K562 (cell line): ENCODE measurements around the gene PDHB. TPM values are rescaled to one million over a fixed set of nuclear protein-coding genes. Genes with fewer than 3 reads are reported as not detected.

Experiments
- HNRNPK ChIP-seq: fragments of 200-400 bp; formaldehyde crosslinking; IDR thresholded peaks from one replicate; pipeline ENCODE4 v1.6.1; 2018; ENCODE audit warnings: mild to moderate bottlenecking, low read depth, low read length; ENCODE audit not compliant: poor library complexity, severe bottlenecking
- RBFOX2 ChIP-seq: fragments of 200-400 bp; formaldehyde crosslinking; IDR thresholded peaks from 2 replicates; pipeline ENCODE4 v1.6.1; 2017; ENCODE audit warnings: low read depth, mild to moderate bottlenecking, low read length, moderate library complexity
- ZNF407 ChIP-seq: fragments of 450-650 bp; IDR thresholded peaks from 2 replicates; pipeline ENCODE4 v1.6.1; 2016; ENCODE audit warnings: low read depth
- polyA plus RNA-seq, 8 experiments: library from polyadenylated mRNA; depleted of rRNA in 4 of 8; stranded (reverse) in 5 of 8; unstranded in 3 of 8; fragments of >200 nt; fragmentation: Nextera tagmentation in 2 of 8; fragmentation: Illumina TruSeq in 1 of 8; extraction: Ambion mirVana in 2 of 8; extraction: Trizol in 1 of 8; gene quantifications; 2 replicates each; pipeline versions ENCODE4 v1.2.1 to v1.2.3, GENCODE V29; 2011 to 2014; ENCODE audit warnings: inconsistent platforms in 1 of 8, missing spikeins in 1 of 8
- total RNA-seq, 7 experiments: library from RNA; depleted of rRNA in 6 of 7; stranded (reverse); fragments of >200 nt in 6 of 7; fragmentation: Illumina TruSeq in 2 of 7; extraction: Trizol in 2 of 7; gene quantifications; 2 replicates each; pipeline versions ENCODE4 v1.2.1 to v1.2.3, GENCODE V29; 2011 to 2021; ENCODE audit warnings: low replicate concordance in 1 of 7

Gene PDHB
- total and polyA plus RNA-seq, 9 of the 15 experiments (the other 6 are each of a cell fraction or from before 2014, with no cell fraction given), result 51.2 to 178 (median 85.2) TPM

GRCh38 chr3:58419780-58420507 is 13.7 kb downstream of the PDHB start (continued):
- TF ChIP-seq ZNF407 (no peak), HNRNPK (no peak), RBFOX2 (no peak)
- TF ChIP-seq, all 486 proteins: peak for 0
